Upper lobe of left lung (tissue), 6 donors: ENCODE results near the gene IQSEC1. TPM values are rescaled to one million over a fixed set of nuclear protein-coding genes. Genes with fewer than 3 reads are reported as not detected.

ENCODE experiments used
- ATAC-seq, 2 donors: fragments of 200-7000 bp; cut with Tn5 transposase; one replicate each; pipeline ENCODE4 v1.9.1; 2022; ENCODE audit warnings: mild to moderate bottlenecking in 2 of 2, moderate library complexity in 2 of 2; ENCODE audit not compliant: low FRiP score in 2 of 2
- DNase-seq, 2 donors: peaks; one replicate each; pipeline ENCODE4 v3.0.0-alpha.2; 2019 to 2020
- H3K27ac ChIP-seq, 4 donors: fragments of 200-600 bp; sonication (generic); one replicate each; pipeline ENCODE4 v1.5.1; 2016 to 2019
- H3K27me3 ChIP-seq, 4 donors: fragments of 200-600 bp; sonication (generic); one replicate each; pipeline ENCODE4 v1.5.1; 2017 to 2019
- H3K36me3 ChIP-seq, 4 donors: fragments of 200-600 bp; sonication (generic); one replicate each; pipeline ENCODE4 v1.5.1; 2016 to 2019
- H3K4me1 ChIP-seq, 4 donors: fragments of 200-600 bp; sonication (generic); one replicate each; pipeline ENCODE4 v1.5.1; 2018 to 2019
- H3K4me3 ChIP-seq, 4 donors: fragments of 200-600 bp; sonication (generic); one replicate each; pipeline ENCODE4 v1.5.1; 2017 to 2019; ENCODE audit warnings: mild to moderate bottlenecking in 2 of 4, moderate library complexity in 1 of 4
- H3K9me3 ChIP-seq, 4 donors: fragments of 200-600 bp; sonication (generic); one replicate each; pipeline ENCODE4 v1.5.1; 2018 to 2019
- CTCF ChIP-seq, 6 experiments: fragments of 450-650 bp in 4 of 6; fragments of 200-600 bp in 2 of 6; sonication (generic) in 2 of 6; IDR thresholded peaks; one replicate each; pipeline ENCODE4 v1.5.1; 2016 to 2019; ENCODE audit warnings: antibody characterized with exemption in 6 of 6
- EP300 ChIP-seq, 4 donors: sonication (generic); formaldehyde crosslinking; IDR thresholded peaks; one replicate each; pipeline ENCODE4 v1.5.1; 2017; ENCODE audit warnings: antibody characterized with exemption in 4 of 4, control low read depth in 2 of 4
- POLR2A ChIP-seq, 4 donors: fragments of 450-650 bp; IDR thresholded peaks; one replicate each; pipeline ENCODE4 v1.5.1; 2016 to 2017; ENCODE audit warnings: antibody characterized with exemption in 4 of 4, mild to moderate bottlenecking in 2 of 4
- POLR2AphosphoS5 ChIP-seq, 2 donors: sonication (generic); formaldehyde crosslinking; IDR thresholded peaks; one replicate each; pipeline ENCODE4 v1.5.1; 2017; ENCODE audit warnings: antibody characterized with exemption in 2 of 2
- WGBS, 2 donors: methylation state at CpG; one replicate each; pipeline ENCODE4 v1.1.5; 2017 to 2018; 5-methylcytosine and 5-hydroxymethylcytosine counted together
- total RNA-seq, 6 donors: library from RNA; depleted of rRNA in 4 of 6; stranded (reverse); fragments of >200 nt in 4 of 6; gene quantifications; one replicate each; pipeline versions ENCODE4 v1.1.0 to v1.2.1, GENCODE V29; 2016 to 2021
- donor health status: DM: no; HTN: no; CAD: no; lungs with moderate emphysema.
- donor health status: DM: no; HTN: yes; CAD: no; lungs with severe emphysema.

Gene IQSEC1
- total RNA-seq, 6 donors from 2014 or later, result 51.1 to 105 (median 81.0) TPM

GRCh38 chr3:13051581-13051980 lies 21.6 kb downstream of the IQSEC1 start:
- ATAC-seq (no peak), DNase-seq (no peak)
- TF ChIP-seq CTCF (IDR thresholded peaks at IDR 0.05), result no peak
- TF ChIP-seq EP300 (IDR thresholded peaks at IDR 0.05), result no peak
- TF ChIP-seq POLR2AphosphoS5 (IDR thresholded peaks at IDR 0.05), result no peak
- no peak for TF ChIP-seq POLR2A (IDR thresholded peaks at IDR 0.05)
- peaks cover 0 to 4% (median under 1%) of the 10 kb centered on the region in 4 donors for H3K4me1 ChIP-seq
- 85 to 89% methylated on average over 6 of the region's 6 CpGs for WGBS, 2 donors
- H3K36me3 ChIP-seq, result no peaks in the 10 kb centered on the region
- H3K27ac ChIP-seq, result no peak overlapping the region
- no peaks in the 10 kb centered on the region for H3K9me3 ChIP-seq
- no peaks in the 10 kb centered on the region for H3K27me3 ChIP-seq
- no peak overlapping the region for H3K4me3 ChIP-seq

- peaks cover 3 to 6% (median 5%) of the 10 kb centered on the region in 4 donors for H3K4me1 ChIP-seq
- H3K9me3 ChIP-seq, result no peaks in the 10 kb centered on the region
- ATAC-seq (no peak), DNase-seq (no peak)
- H3K4me3 ChIP-seq, result no peak overlapping the region
- no peaks in the 10 kb centered on the region for H3K27me3 ChIP-seq
- TF ChIP-seq CTCF (IDR thresholded peaks at IDR 0.05) (no peak), EP300 (IDR thresholded peaks at IDR 0.05) (no peak), POLR2AphosphoS5 (IDR thresholded peaks at IDR 0.05) (no peak), POLR2A (IDR thresholded peaks at IDR 0.05) (no peak)
- H3K27ac ChIP-seq, result no peak overlapping the region
- WGBS, 2 donors, result 58 to 61% methylated on average over 2 of the region's 2 CpGs
- H3K36me3 ChIP-seq, result no peaks in the 10 kb centered on the region
These were observed 22.2 kb downstream of the IQSEC1 start for GRCh38 chr3:13051066-13051465.

- Histone ChIP-seq H3K4me3 (no peak overlapping the region), H3K36me3 (no peaks in the 10 kb centered on the region), H3K9me3 (no peaks in the 10 kb centered on the region), H3K27me3 (no peaks in the 10 kb centered on the region), H3K27ac (no peak overlapping the region), H3K4me1 (peaks cover 5 to 9% (median 8%) of the 10 kb centered on the region in 4 donors)
- 91 to 95% methylated on average over 3 of the region's 3 CpGs for WGBS, 2 donors
- ATAC-seq (no peak), DNase-seq (no peak)
- TF ChIP-seq EP300 (IDR thresholded peaks at IDR 0.05) (no peak), POLR2AphosphoS5 (IDR thresholded peaks at IDR 0.05) (no peak), POLR2A (IDR thresholded peaks at IDR 0.05) (no peak), CTCF (IDR thresholded peaks at IDR 0.05) (no peak)
These were observed 22.8 kb downstream of the IQSEC1 start for GRCh38 chr3:13050446-13050845.

- no peak for TF ChIP-seq CTCF (IDR thresholded peaks at IDR 0.05)
- TF ChIP-seq EP300 (IDR thresholded peaks at IDR 0.05), result no peak
- no peak for TF ChIP-seq POLR2AphosphoS5 (IDR thresholded peaks at IDR 0.05)
- no peak overlapping the region for H3K4me3 ChIP-seq
- 92 to 98% methylated on average over 6 of the region's 6 CpGs for WGBS, 2 donors
- H3K4me1 ChIP-seq, result peaks cover 5 to 9% (median 8%) of the 10 kb centered on the region in 4 donors
- no peaks in the 10 kb centered on the region for H3K36me3 ChIP-seq
- no peak for DNase-seq
- H3K27ac ChIP-seq, result no peak overlapping the region
- no peaks in the 10 kb centered on the region for H3K9me3 ChIP-seq
- H3K27me3 ChIP-seq, result no peaks in the 10 kb centered on the region
- no peak for ATAC-seq
These were observed 23.8 kb downstream of the IQSEC1 start for GRCh38 chr3:13049400-13049799.
